ENCODE measurements around the gene TDRD7.

Gene TDRD7

DNA sequence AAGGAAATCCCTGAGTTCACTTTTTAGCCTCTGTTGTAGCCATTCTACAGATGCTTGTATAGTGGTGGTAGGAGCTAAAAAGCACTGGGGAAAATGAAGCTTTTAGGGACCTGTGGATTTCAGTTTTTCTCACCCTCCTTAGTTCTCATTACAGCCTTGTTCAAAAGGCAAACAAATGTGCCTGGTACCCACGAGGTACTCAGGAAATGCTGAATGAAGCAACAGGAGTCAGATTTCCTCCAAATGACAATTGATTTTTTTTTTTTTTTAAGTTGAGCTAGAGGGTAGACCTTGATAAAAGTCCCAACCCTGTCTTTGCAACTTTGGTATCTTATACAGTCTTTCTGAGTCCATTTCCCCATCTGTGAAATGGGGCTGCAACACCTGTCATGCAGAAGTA lies 68.3 kb downstream of the TDRD7 start:
- no peak overlapping the region for H3K27ac ChIP-seq
- no peaks in the 10 kb centered on the region for H3K36me3 ChIP-seq (ENCODE audit: control insufficient read depth, insufficient read depth, low read length)
- TF ChIP-seq, protein P1, sequence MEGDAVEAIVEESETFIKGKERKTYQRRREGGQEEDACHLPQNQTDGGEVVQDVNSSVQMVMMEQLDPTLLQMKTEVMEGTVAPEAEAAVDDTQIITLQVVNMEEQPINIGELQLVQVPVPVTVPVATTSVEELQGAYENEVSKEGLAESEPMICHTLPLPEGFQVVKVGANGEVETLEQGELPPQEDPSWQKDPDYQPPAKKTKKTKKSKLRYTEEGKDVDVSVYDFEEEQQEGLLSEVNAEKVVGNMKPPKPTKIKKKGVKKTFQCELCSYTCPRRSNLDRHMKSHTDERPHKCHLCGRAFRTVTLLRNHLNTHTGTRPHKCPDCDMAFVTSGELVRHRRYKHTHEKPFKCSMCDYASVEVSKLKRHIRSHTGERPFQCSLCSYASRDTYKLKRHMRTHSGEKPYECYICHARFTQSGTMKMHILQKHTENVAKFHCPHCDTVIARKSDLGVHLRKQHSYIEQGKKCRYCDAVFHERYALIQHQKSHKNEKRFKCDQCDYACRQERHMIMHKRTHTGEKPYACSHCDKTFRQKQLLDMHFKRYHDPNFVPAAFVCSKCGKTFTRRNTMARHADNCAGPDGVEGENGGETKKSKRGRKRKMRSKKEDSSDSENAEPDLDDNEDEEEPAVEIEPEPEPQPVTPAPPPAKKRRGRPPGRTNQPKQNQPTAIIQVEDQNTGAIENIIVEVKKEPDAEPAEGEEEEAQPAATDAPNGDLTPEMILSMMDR (IDR thresholded peaks at IDR 0.05), result no peak

DNA sequence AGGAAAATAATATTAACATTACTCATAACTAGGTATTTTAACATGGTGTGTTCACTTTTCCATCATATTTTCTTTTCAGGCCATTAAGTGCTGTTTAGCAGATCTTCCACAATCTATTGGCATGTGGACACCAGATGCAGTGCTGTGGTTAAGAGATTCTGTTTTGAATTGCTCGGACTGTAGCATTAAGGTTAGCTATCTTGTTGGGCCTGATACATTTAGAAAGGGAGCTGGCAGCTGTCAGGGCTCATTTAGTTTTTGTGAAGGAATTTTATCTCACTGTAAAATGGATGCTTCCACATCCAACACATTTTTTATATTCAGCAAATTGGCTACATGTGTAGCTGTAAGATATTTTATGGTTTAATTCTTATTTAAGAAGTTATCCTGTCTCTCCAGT lies 68.9 kb downstream of the TDRD7 start:
- Histone ChIP-seq H3K4me2 (ENCODE audit: low read length) (no peak overlapping the region), H3K79me2 (no peaks in the 10 kb centered on the region), H3K9ac (no peak overlapping the region), H3K9me3 (ENCODE audit: control insufficient read depth, low read length) (no peaks in the 10 kb centered on the region), H3K4me3 (ENCODE audit: low read depth, low read length) (no peak overlapping the region), H3K4me1 (peaks cover 2% of the 10 kb centered on the region), H3K36me3 (ENCODE audit: control insufficient read depth, insufficient read depth, low read length) (no peaks in the 10 kb centered on the region), H3K27ac (no peak overlapping the region), H3K27me3 (ENCODE audit: control insufficient read depth, insufficient read depth, low read length) (no peaks in the 10 kb centered on the region), H2AFZ (no peak overlapping the region)
- TF ChIP-seq, protein P1 (IDR thresholded peaks at IDR 0.05), result no peak

More for the DNA sequence above, 68.3 kb downstream of the TDRD7 start:
- no peaks in the 10 kb centered on the region for H3K79me2 ChIP-seq
- no peak overlapping the region for H3K9ac ChIP-seq
- no peak overlapping the region for H2AFZ ChIP-seq
- no peaks in the 10 kb centered on the region for H3K27me3 ChIP-seq (ENCODE audit: control insufficient read depth, insufficient read depth, low read length)
- peaks cover 2% of the 10 kb centered on the region for H3K4me1 ChIP-seq
- H3K9me3 ChIP-seq (ENCODE audit: control insufficient read depth, low read length), result no peaks in the 10 kb centered on the region
- no peak overlapping the region for H3K4me2 ChIP-seq (ENCODE audit: low read length)
- H3K4me3 ChIP-seq (ENCODE audit: low read depth, low read length), result no peak overlapping the region

DNA sequence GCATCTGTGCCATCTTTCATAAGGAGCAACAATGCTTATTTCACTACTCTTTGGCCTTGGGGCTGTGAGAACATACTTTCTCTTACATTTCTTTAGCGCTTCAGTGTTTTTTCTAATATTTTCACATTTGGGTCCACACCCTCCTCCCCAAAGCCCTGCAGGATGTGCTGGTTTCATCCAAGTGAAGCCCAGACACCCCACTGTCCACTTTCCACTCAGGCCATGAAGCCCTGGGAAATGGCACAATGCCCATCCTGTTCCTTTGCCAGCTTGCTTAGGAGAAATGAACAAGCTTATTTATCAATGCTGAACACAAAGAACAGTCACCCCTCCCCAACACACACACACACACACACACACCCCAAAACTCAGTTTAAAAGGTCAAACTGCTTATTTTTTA lies 72.2 kb downstream of the TDRD7 start:
- Histone ChIP-seq H3K4me2 (ENCODE audit: low read length) (no peak overlapping the region), H3K4me3 (ENCODE audit: low read depth, low read length) (no peak overlapping the region), H2AFZ (no peak overlapping the region), H3K36me3 (ENCODE audit: control insufficient read depth, insufficient read depth, low read length) (no peaks in the 10 kb centered on the region), H3K9ac (no peak overlapping the region), H3K9me3 (ENCODE audit: control insufficient read depth, low read length) (no peaks in the 10 kb centered on the region), H3K79me2 (no peaks in the 10 kb centered on the region), H3K27me3 (ENCODE audit: control insufficient read depth, insufficient read depth, low read length) (no peaks in the 10 kb centered on the region), H3K4me1 (no peaks in the 10 kb centered on the region), H3K27ac (no peak overlapping the region)
- TF ChIP-seq, protein P1 (IDR thresholded peaks at IDR 0.05), result no peak

DNA sequence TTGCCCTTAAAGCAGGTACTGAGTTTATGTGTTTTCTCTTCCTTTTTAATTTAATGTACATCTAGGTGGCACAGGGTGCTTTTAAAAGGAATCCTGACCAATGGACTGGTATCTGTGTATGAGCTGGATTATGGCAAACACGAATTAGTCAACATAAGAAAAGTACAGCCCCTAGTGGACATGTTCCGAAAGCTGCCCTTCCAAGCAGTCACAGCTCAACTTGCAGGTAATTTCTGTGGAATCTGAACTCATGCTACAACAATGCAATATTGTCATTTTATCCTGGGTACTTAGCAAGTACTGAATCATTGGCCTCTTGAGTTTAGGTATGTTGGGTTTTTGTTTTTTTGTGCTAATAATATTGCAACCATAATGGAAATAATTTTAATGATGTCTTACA lies 75.2 kb downstream of the TDRD7 start:
- Histone ChIP-seq H3K27me3 (ENCODE audit: control insufficient read depth, insufficient read depth, low read length) (no peaks in the 10 kb centered on the region), H2AFZ (no peak overlapping the region), H3K4me3 (ENCODE audit: low read depth, low read length) (no peak overlapping the region), H3K9ac (no peak overlapping the region), H3K79me2 (no peaks in the 10 kb centered on the region), H3K4me2 (ENCODE audit: low read length) (no peak overlapping the region), H3K36me3 (ENCODE audit: control insufficient read depth, insufficient read depth, low read length) (no peaks in the 10 kb centered on the region), H3K27ac (no peak overlapping the region), H3K4me1 (no peaks in the 10 kb centered on the region), H3K9me3 (ENCODE audit: control insufficient read depth, low read length) (no peaks in the 10 kb centered on the region)
- TF ChIP-seq, protein P1 (IDR thresholded peaks at IDR 0.05), result peak; percentile 23

DNA sequence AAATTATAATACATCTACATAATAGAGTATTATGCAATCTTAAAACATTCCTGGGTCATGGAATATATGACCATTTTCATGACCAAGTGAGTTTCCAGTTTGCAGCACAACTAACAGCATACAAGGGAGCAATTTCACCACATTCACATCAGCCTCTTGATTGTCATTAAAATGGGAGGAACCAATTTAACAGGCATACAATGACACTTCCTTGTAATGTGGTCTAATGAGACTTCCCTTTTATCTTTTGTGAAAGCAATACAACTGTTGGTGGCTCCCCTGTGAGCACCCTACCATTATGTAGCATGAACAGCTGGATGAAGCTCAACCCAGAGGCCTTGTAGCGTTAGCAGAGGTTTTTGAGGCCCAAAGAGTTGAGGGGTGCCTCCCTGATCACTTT lies 76.0 kb downstream of the TDRD7 start:
- Histone ChIP-seq H3K4me1 (no peaks in the 10 kb centered on the region), H3K4me3 (ENCODE audit: low read depth, low read length) (no peak overlapping the region), H3K9ac (no peak overlapping the region), H3K27me3 (ENCODE audit: control insufficient read depth, insufficient read depth, low read length) (no peaks in the 10 kb centered on the region), H3K4me2 (ENCODE audit: low read length) (no peak overlapping the region), H3K9me3 (ENCODE audit: control insufficient read depth, low read length) (no peaks in the 10 kb centered on the region), H2AFZ (no peak overlapping the region), H3K79me2 (no peaks in the 10 kb centered on the region), H3K36me3 (ENCODE audit: control insufficient read depth, insufficient read depth, low read length) (no peaks in the 10 kb centered on the region), H3K27ac (no peak overlapping the region)
- TF ChIP-seq, protein P1 (IDR thresholded peaks at IDR 0.05), result no peak

Measured in parathyroid adenoma (tissue), 2 donors.